ENCODE measurements around the gene TMEM35B. TPM values are rescaled to one million over a fixed set of nuclear protein-coding genes. Genes with fewer than 3 reads are reported as not detected.
"Not testable (repeated sequence)": the region's sequence is repeated elsewhere in the genome, so short reads cannot be mapped to it uniquely, and the experiment has no call there.

TMEM35B gene
- total RNA-seq, 6 experiments from 2014 or later: 12.6 to 22.1 (median 16.2) TPM

DNA sequence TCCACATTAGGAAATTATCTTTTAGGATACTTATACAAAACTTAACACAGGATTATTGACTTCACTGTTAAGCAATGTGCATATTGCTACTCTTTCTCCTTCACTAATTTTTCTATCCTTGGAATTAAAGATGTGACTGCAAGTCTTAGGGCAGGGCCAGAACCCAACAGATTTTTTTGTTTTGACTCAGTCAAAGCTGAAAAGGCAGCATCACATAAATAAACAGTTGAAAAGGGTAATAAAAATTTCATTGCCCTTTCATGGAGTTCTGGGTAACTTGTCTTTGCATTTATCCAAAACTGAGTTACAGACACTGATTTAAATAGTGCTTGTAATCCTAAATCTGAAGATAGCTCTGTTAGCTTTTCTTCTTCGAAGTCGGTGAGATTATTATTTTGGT is 1.9 kb upstream of the TMEM35B start:
- 89% methylated on average over 2 of the region's 2 CpGs for WGBS (ENCODE audit: insufficient coverage, low coverage, low lambda C conversion rate, missing lambda C conversion rate)
- ATAC-seq: no peak
- H3K4me3 ChIP-seq: no peak overlapping the region
- H3K27me3 ChIP-seq: no peaks in the 10 kb centered on the region
- DNase-seq: no peak
- no peak for TF ChIP-seq POLR2A (IDR thresholded peaks at IDR 0.05)
- TF ChIP-seq, protein P1, sequence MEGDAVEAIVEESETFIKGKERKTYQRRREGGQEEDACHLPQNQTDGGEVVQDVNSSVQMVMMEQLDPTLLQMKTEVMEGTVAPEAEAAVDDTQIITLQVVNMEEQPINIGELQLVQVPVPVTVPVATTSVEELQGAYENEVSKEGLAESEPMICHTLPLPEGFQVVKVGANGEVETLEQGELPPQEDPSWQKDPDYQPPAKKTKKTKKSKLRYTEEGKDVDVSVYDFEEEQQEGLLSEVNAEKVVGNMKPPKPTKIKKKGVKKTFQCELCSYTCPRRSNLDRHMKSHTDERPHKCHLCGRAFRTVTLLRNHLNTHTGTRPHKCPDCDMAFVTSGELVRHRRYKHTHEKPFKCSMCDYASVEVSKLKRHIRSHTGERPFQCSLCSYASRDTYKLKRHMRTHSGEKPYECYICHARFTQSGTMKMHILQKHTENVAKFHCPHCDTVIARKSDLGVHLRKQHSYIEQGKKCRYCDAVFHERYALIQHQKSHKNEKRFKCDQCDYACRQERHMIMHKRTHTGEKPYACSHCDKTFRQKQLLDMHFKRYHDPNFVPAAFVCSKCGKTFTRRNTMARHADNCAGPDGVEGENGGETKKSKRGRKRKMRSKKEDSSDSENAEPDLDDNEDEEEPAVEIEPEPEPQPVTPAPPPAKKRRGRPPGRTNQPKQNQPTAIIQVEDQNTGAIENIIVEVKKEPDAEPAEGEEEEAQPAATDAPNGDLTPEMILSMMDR (IDR thresholded peaks at IDR 0.05): no peak
- intact Hi-C loops (cut with DNase I): no loop called here
- no peak overlapping the region for H3K27ac ChIP-seq
- H3K4me1 ChIP-seq: peaks cover 0 to 20% (median 3%) of the 10 kb centered on the region in 4 donors
- no peaks in the 10 kb centered on the region for H3K9me3 ChIP-seq
- H3K36me3 ChIP-seq: no peaks in the 10 kb centered on the region

DNA sequence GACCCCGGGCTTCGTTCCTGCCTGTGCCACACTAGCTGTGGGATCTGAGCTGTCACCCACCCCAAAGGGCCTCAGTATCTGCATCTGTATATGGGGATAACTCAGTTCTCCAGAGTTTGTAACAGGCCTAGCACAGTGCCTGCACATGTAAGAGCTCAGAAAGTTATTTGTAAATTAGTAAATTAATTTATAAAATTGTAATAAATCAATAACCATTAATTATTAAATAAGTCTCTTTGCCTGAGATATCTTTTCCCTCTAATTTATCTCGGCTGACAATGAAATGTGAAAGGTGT is 410 bp upstream of the TMEM35B start:
- peak overlapping the region; percentile 77 to 92 (median 84) for H3K27ac ChIP-seq
- peaks cover 0 to 20% (median 3%) of the 10 kb centered on the region in 4 donors for H3K4me1 ChIP-seq
- WGBS (ENCODE audit: insufficient coverage, low coverage, low lambda C conversion rate, missing lambda C conversion rate): 19% methylated on average over 3 of the region's 3 CpGs
- H3K36me3 ChIP-seq; DNase-seq; intact Hi-C loops (cut with DNase I); H3K27me3 ChIP-seq; H3K9me3 ChIP-seq: not testable (repeated sequence)
- H3K4me3 ChIP-seq: peak overlapping the region; percentile 84 to 90 (median 86)
- peak in 3 of 4 donors; percentile 23 to 31 (median 23) for ATAC-seq

DNA sequence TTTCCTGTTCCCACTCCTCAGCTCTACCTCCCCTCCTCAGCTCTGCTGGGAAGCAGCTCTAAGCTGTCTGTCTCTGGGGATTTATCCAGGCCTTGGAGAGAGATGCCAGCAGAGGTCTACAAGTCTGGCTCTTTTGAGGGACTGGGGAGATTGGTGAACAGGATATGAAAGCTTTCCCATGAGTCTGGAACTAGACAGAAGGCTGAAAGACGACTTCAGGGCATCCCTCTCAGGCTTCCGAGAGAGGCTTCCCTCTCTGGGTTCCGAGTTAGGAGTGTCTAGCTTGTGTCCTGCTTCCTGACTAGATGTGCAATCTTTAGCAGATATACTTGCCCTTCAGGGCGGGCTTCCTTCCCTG is 733 bp downstream of the TMEM35B start:
- TF ChIP-seq, protein P1 (IDR thresholded peaks at IDR 0.05): no peak
- no peak for TF ChIP-seq POLR2A (IDR thresholded peaks at IDR 0.05)
- intact Hi-C loops (cut with DNase I): no loop called here
- peak; percentile 42 to 54 (median 50) for ATAC-seq

DNA sequence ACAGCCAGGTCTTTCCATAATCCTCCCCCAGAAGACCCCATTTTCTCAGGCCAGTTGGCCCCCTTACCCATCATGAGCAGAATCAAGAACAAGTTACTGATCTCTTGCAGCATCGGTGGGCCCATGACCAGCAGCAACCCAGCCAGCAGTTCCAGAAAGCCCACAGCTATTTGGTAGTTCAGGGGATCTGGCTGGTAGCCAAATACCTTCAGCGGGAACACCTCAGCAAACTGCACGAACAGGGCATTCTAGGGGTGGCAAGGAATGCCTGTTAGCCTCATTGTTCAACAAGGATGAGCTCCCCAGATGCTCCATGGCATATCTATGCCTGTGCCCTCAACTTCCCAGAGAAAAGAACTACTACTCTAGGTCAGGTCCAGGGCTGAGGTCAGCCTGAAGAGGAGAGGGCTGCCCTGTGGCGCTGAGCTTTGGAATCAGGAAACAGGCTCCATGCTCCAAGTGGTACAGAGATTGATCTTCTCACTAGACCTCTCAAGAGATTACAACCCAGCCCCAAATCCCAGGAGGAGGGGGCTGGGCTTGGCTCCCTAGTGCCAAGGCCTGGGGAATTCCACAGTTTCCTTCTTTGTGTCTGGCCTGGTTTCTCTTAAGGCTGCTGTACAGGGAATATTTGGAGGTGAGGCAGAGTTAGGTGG is 1.3 kb downstream of the TMEM35B start:
- no peaks in the 10 kb centered on the region for H3K9me3 ChIP-seq
- H3K4me1 ChIP-seq: peaks cover 0 to 20% (median 3%) of the 10 kb centered on the region in 4 donors
- H3K27me3 ChIP-seq: no peaks in the 10 kb centered on the region
- no peak for DNase-seq
- no CpG with 5 or more reads among the region's 4 CpGs for WGBS (ENCODE audit: insufficient coverage, low coverage, low lambda C conversion rate, missing lambda C conversion rate)
- peak in 2 of 4 donors; percentile 11 to 13 for ATAC-seq
- intact Hi-C loops (cut with DNase I): no loop called here
- H3K27ac ChIP-seq: peak overlapping the region in 2 of 3 donors; percentile 84 to 92
- no peaks in the 10 kb centered on the region for H3K36me3 ChIP-seq
- H3K4me3 ChIP-seq: peak overlapping the region; percentile 84 to 90 (median 86)
- TF ChIP-seq POLR2A (IDR thresholded peaks at IDR 0.05): no peak
- TF ChIP-seq, protein P1 (IDR thresholded peaks at IDR 0.05): no peak

More for the DNA sequence above, 733 bp downstream of the TMEM35B start:
- no peaks in the 10 kb centered on the region for H3K36me3 ChIP-seq
- H3K4me1 ChIP-seq: peaks cover 0 to 20% (median 3%) of the 10 kb centered on the region in 4 donors
- H3K9me3 ChIP-seq: no peaks in the 10 kb centered on the region
- no peak for DNase-seq
- H3K27me3 ChIP-seq: no peaks in the 10 kb centered on the region
- WGBS (ENCODE audit: insufficient coverage, low coverage, low lambda C conversion rate, missing lambda C conversion rate): 6% methylated on average over 3 of the region's 4 CpGs
- peak overlapping the region; percentile 84 to 90 (median 86) for H3K4me3 ChIP-seq
- H3K27ac ChIP-seq: peak overlapping the region; percentile 77 to 92 (median 84)

DNA sequence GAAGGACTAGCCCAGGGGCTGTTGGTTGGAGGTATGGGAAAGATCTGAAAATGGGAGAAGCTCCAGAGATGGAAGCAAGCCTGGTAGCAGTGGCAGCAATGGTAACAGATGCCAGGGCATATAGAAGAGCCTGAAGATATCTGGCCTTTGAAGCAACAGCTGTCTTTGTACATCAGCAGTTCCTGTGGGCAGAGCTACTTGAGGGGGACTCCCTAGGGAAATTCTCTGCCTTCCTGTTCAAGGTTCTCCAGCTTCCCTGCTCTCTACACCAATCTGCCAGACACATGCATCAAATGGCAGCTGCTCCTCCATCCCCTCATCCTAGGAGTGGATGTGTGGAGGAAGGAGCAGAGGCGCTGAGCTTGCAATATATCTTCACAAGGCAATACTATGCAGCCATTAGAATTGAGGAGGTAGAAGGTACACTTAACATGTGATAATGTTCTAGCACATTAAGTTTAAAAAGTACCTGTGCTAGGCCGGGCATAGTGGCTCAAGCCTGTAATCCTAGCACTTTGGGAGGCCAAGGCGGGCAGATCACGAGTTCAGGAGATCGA is 2.2 kb downstream of the TMEM35B start:
- intact Hi-C loops (cut with DNase I): no loop called here
- ATAC-seq (no peak), DNase-seq (no peak)
- Histone ChIP-seq H3K27me3 (no peaks in the 10 kb centered on the region), H3K4me3 (no peak overlapping the region), H3K27ac (no peak overlapping the region), H3K4me1 (peaks cover 0 to 20% (median 3%) of the 10 kb centered on the region in 4 donors), H3K36me3 (no peaks in the 10 kb centered on the region), H3K9me3 (no peaks in the 10 kb centered on the region)
- TF ChIP-seq POLR2A (IDR thresholded peaks at IDR 0.05): no peak
- TF ChIP-seq, protein P1 (IDR thresholded peaks at IDR 0.05): no peak
- WGBS (ENCODE audit: insufficient coverage, low coverage, low lambda C conversion rate, missing lambda C conversion rate): 95% methylated on average over 5 of the region's 5 CpGs

All from right lobe of liver (tissue), 6 donors.